Measurements from ENCODE around the gene DLX5.

DLX5 gene

GRCh38 chr7:96991546-96992191 lies 33.0 kb downstream of the DLX5 start:
- DNase-seq (ENCODE audit: low read depth in 3 of 3): no peak

GRCh38 chr7:96989859-96990317 lies 34.7 kb downstream of the DLX5 start:
- DNase-seq (ENCODE audit: low read depth in 3 of 3): no peak

GRCh38 chr7:96989241-96989858 lies 35.3 kb downstream of the DLX5 start:
- no peak for DNase-seq (ENCODE audit: low read depth in 3 of 3)

GRCh38 chr7:96987719-96988118 lies 36.9 kb downstream of the DLX5 start:
- no peak for DNase-seq (ENCODE audit: low read depth in 3 of 3)

GRCh38 chr7:96986901-96987300 lies 37.7 kb downstream of the DLX5 start:
- no peak for DNase-seq (ENCODE audit: low read depth in 3 of 3)

GRCh38 chr7:96985992-96986391 lies 38.6 kb downstream of the DLX5 start:
- DNase-seq (ENCODE audit: low read depth in 3 of 3): no peak

GRCh38 chr7:96982586-96982985 lies 42.0 kb downstream of the DLX5 start:
- no peak for DNase-seq (ENCODE audit: low read depth in 3 of 3)

- no peak for DNase-seq (ENCODE audit: low read depth in 3 of 3)
These were observed 44.9 kb downstream of the DLX5 start for GRCh38 chr7:96979551-96980276.

- DNase-seq (ENCODE audit: low read depth in 3 of 3): no peak
These were observed 47.2 kb downstream of the DLX5 start for GRCh38 chr7:96977445-96977844.

GRCh38 chr7:96976106-96976505 lies 48.5 kb downstream of the DLX5 start:
- DNase-seq (ENCODE audit: low read depth in 3 of 3): no peak

GRCh38 chr7:96973986-96974385 lies 50.6 kb downstream of the DLX5 start:
- DNase-seq (ENCODE audit: low read depth in 3 of 3): no peak

GRCh38 chr7:96970739-96971138 lies 53.9 kb downstream of the DLX5 start:
- DNase-seq (ENCODE audit: low read depth in 3 of 3): no peak
